Upper lobe of right lung (tissue), 1 donor: ENCODE measurements around the gene SLC6A18. TPM values are rescaled to one million over a fixed set of nuclear protein-coding genes. Genes with fewer than 3 reads are reported as not detected.

ENCODE experiments used
- ATAC-seq: fragments of 200-7000 bp; cut with Tn5 transposase; one replicate; pipeline ENCODE4 v1.9.1; 2020; ENCODE audit warnings: mild to moderate bottlenecking, moderate library complexity
- DNase-seq: peaks from one replicate; pipeline ENCODE4 v3.0.0-alpha.2; 2020
- H3K27ac ChIP-seq: fragments of 200-600 bp; one replicate; pipeline ENCODE4 v1.8.0; 2022
- H3K27me3 ChIP-seq: fragments of 200-600 bp; one replicate; pipeline ENCODE4 v1.8.0; 2022; ENCODE audit warnings: mild to moderate bottlenecking
- H3K36me3 ChIP-seq: fragments of 200-600 bp; one replicate; pipeline ENCODE4 v1.8.0; 2022
- H3K4me1 ChIP-seq: fragments of 200-600 bp; one replicate; pipeline ENCODE4 v1.8.0; 2022
- H3K4me3 ChIP-seq: fragments of 200-600 bp; one replicate; pipeline ENCODE4 v1.8.0; 2022; ENCODE audit warnings: mild to moderate bottlenecking
- H3K9me3 ChIP-seq: fragments of 200-600 bp; one replicate; pipeline ENCODE4 v1.8.0; 2022
- intact Hi-C: fragments of 100-400 bp; cut with DNase I; formaldehyde crosslinking; loops from one replicate; pipeline ENCODE4 v1.11.0; 2022
- total RNA-seq: library from RNA; stranded (reverse); fragmentation: NEBNext Ultra II Directional; extraction: Animal tissue kit (Norgen Biotek cat#: 25700); gene quantifications from one replicate; pipeline ENCODE4 v1.2.1, GENCODE V29; 2021
- TF ChIP-seq, protein P1 (sequence below): fragments of 200-600 bp; IDR thresholded peaks from one replicate; pipeline ENCODE4 v1.8.0; 2022; ENCODE audit warnings: antibody characterized with exemption
- donor health status: DM: no; HTN: yes; CAD: no; lungs with severe emphysema.

The SLC6A18 gene
- total RNA-seq, 1 donor from 2014 or later = not detected

DNA sequence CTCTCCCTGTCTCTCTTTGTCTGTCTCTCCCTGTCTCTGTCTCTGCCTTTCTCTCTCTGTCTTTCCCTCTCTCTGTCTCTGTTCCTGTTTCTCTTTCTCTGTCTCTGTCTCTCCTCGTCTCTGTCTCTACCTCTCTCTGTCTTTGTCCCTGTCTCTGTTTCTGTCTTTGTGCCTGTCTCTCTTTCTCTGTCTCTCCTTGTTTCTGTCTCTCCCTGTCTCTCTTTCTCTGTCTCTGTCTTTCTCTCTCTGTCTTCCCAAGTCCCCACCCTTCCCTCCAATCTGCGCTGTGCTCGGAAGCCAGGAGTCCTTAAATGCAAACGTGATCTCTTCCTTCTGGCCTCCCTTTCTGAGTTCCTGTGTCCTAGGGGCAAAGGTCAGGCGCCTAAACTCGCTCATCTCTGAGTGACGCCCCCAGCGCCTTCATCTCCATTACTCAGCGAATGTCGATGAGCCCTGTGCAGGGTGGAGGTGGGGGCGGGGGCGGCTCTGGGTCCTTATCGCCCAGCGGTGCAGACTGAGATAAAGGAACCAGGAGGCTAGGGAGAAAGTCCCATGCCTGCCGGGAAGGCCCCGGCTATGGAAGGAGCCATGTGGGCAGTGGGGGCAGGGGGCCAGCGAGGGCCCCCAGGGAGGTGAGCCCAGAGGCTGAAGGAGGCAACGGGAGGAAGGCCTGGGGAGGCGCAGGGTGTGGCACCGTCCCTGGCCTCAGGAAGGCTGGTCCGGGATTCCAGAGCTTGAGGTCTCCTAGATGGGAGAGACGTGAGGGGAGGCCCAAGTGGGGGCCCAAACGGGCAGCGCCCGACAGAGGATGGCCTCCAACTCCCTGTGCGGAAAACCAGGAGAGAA lies 25.3 kb upstream of the SLC6A18 start:
- H3K27me3 ChIP-seq = peaks cover 7% of the 10 kb centered on the region
- no peaks in the 10 kb centered on the region for H3K9me3 ChIP-seq
- no peak overlapping the region for H3K4me3 ChIP-seq
- H3K4me1 ChIP-seq = no peaks in the 10 kb centered on the region
- no peak for DNase-seq
- H3K27ac ChIP-seq = no peak overlapping the region
- TF ChIP-seq, protein P1, sequence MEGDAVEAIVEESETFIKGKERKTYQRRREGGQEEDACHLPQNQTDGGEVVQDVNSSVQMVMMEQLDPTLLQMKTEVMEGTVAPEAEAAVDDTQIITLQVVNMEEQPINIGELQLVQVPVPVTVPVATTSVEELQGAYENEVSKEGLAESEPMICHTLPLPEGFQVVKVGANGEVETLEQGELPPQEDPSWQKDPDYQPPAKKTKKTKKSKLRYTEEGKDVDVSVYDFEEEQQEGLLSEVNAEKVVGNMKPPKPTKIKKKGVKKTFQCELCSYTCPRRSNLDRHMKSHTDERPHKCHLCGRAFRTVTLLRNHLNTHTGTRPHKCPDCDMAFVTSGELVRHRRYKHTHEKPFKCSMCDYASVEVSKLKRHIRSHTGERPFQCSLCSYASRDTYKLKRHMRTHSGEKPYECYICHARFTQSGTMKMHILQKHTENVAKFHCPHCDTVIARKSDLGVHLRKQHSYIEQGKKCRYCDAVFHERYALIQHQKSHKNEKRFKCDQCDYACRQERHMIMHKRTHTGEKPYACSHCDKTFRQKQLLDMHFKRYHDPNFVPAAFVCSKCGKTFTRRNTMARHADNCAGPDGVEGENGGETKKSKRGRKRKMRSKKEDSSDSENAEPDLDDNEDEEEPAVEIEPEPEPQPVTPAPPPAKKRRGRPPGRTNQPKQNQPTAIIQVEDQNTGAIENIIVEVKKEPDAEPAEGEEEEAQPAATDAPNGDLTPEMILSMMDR = no peak
- ATAC-seq = no peak
- intact Hi-C loops = no loop called here
- no peaks in the 10 kb centered on the region for H3K36me3 ChIP-seq

GRCh38 chr5:1200495-1201326 lies 24.5 kb upstream of the SLC6A18 start:
- ATAC-seq (no peak), DNase-seq (no peak)
- intact Hi-C loops = no loop called here
- TF ChIP-seq, protein P1 = no peak
- H3K36me3 ChIP-seq = no peaks in the 10 kb centered on the region
- no peak overlapping the region for H3K27ac ChIP-seq
- H3K27me3 ChIP-seq = peaks cover 7% of the 10 kb centered on the region
- H3K4me1 ChIP-seq = no peaks in the 10 kb centered on the region
- H3K4me3 ChIP-seq = no peak overlapping the region
- no peaks in the 10 kb centered on the region for H3K9me3 ChIP-seq

GRCh38 chr5:1201327-1202025 lies 23.7 kb upstream of the SLC6A18 start, which contains the start of gene SLC6A19:
TSS of gene SLC6A19 (plus strand) at chr5:1201595. CDS start at chr5:1201651, 56 bp downstream.
- Histone ChIP-seq H3K27ac (no peak within 1 kb of the TSS), H3K4me1 (no peaks in the 10 kb centered on the region), H3K4me3 (no peak within 1 kb of the TSS), H3K36me3 (no peaks in the 10 kb centered on the region), H3K9me3 (no peaks in the 10 kb centered on the region), H3K27me3 (peaks cover 7% of the 10 kb centered on the region)
- ATAC-seq (no peak), DNase-seq (no peak)
- intact Hi-C loops = no loop called here
- TF ChIP-seq, protein P1 = no peak

DNA sequence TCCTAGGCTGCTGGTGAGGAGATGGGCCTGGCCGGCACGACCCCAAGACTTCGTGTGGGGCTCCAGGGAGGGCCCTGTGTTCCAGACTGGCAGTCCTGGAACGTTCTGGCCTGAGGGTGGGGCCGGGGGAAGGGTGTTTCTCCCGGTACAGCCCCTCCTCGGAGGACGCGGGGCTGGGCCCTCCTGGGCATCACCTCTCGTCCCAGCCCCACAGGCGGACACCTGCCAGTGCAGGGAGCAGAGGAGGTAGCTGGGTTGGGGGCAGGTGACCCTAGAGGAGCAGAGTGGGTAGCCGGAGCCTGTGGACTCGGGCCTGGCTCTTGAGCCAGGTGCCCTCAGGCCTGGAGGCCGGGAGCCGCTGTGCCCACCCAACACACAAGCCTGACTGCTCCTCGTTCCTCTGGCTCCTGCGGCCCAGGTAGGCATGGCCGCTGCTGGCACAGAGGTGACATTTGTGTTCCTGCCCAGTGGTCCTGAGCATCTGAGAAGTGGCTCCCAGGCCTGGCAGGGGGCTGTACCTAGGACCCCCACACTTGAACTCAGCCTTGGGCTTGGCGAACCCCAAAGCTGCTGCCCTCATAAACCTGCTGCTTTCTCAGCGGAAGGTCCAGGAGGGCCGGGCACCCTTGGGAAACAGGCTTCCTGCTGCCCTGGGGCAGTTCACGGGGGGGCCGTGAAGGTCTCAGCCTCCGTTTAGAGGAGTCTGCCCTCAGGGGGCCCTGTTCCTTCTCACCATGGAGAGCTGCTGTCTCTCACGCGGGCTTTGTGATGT lies 23.0 kb upstream of the SLC6A18 start:
- peaks cover 7% of the 10 kb centered on the region for H3K27me3 ChIP-seq

More for the DNA sequence above, 23.0 kb upstream of the SLC6A18 start:
- no peak for DNase-seq
- H3K4me3 ChIP-seq = no peak overlapping the region
- intact Hi-C loops = no loop called here
- H3K36me3 ChIP-seq = no peaks in the 10 kb centered on the region
- no peaks in the 10 kb centered on the region for H3K4me1 ChIP-seq
- ATAC-seq = no peak
- H3K9me3 ChIP-seq = no peaks in the 10 kb centered on the region
- no peak overlapping the region for H3K27ac ChIP-seq
- TF ChIP-seq, protein P1 = no peak
